PFSK-1 (cell line): ENCODE data around the gene LOXHD1.

Experiments used
- FOXP2 ChIP-seq: optimal IDR thresholded peaks from 2 replicates; pipeline ENCODE3; 2011; ENCODE audit warnings: borderline replicate concordance, control low read depth, inconsistent platforms; ENCODE audit not compliant: insufficient read depth; ENCODE audit errors: extremely low read length, extremely low read depth
- POLR2AphosphoS5 ChIP-seq: IDR thresholded peaks from 2 replicates; pipeline ENCODE4 v1.6.1; 2012; ENCODE audit warnings: low read depth, mild to moderate bottlenecking, control low read depth, low read length, moderate library complexity
- REST ChIP-seq, 2 experiments: IDR thresholded peaks; 2 replicates each; pipeline versions ENCODE4 v1.6.1 to v1.8.0; 2011 to 2012; ENCODE audit warnings: low read depth in 2 of 2, low read length in 2 of 2, control low read depth in 1 of 2, inconsistent platforms in 1 of 2, mild to moderate bottlenecking in 1 of 2, moderate library complexity in 1 of 2; ENCODE audit not compliant: insufficient read depth in 1 of 2
- SIN3A ChIP-seq: IDR thresholded peaks from 2 replicates; pipeline ENCODE4 v1.6.1; 2012; ENCODE audit warnings: mild to moderate bottlenecking, low read length, moderate library complexity, borderline replicate concordance; ENCODE audit not compliant: insufficient read depth
- TAF1 ChIP-seq: IDR thresholded peaks from 2 replicates; pipeline ENCODE4 v1.6.1; 2012; ENCODE audit warnings: low read length, control low read depth, borderline replicate concordance; ENCODE audit not compliant: insufficient read depth

LOXHD1 gene

DNA sequence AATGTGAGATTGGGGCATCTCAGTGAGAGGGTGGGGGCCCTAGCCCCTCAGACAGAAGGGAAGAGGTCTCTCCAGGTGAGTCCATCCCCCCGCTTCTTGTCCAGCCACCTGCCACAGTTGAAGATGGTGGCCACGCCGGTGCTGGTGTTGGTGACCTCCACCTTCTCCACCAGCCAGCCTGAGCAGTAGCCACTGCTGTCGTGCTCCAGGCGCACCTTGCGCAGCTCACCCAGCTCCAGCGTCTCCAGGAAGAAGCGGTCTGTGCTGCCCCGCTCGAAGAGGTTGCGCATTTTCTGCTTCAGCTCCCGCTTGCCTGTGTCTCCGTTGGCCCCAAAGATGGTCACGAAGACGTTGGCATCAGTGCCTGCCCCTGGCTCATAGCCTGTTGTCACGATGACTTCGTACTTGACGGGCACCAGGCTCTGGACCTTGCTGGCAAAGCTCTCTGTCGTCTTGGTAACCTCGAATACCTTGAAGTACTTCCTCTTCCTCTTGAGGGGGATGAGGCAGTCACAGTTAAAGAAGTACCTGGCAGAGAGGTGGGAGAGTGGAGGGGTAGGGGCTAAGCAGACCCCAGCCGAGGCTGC, 179.5 kb downstream of the LOXHD1 start:
- TF ChIP-seq POLR2AphosphoS5 (no peak), REST (IDR thresholded peaks at IDR 0.05; ENCODE audit: insufficient read depth in 1 of 2, low read depth in 2 of 2, low read length in 2 of 2) (no peak), FOXP2 (no peak), SIN3A (no peak), TAF1 (no peak)

- TF ChIP-seq REST (IDR thresholded peaks at IDR 0.05; ENCODE audit: insufficient read depth in 1 of 2, low read depth in 2 of 2, low read length in 2 of 2), result no peak
- no peak for TF ChIP-seq FOXP2
- TF ChIP-seq SIN3A, result no peak
- TF ChIP-seq TAF1, result no peak
- no peak for TF ChIP-seq POLR2AphosphoS5
Measured at GRCh38 chr18:46475390-46475752, 181.6 kb downstream of the LOXHD1 start.

DNA sequence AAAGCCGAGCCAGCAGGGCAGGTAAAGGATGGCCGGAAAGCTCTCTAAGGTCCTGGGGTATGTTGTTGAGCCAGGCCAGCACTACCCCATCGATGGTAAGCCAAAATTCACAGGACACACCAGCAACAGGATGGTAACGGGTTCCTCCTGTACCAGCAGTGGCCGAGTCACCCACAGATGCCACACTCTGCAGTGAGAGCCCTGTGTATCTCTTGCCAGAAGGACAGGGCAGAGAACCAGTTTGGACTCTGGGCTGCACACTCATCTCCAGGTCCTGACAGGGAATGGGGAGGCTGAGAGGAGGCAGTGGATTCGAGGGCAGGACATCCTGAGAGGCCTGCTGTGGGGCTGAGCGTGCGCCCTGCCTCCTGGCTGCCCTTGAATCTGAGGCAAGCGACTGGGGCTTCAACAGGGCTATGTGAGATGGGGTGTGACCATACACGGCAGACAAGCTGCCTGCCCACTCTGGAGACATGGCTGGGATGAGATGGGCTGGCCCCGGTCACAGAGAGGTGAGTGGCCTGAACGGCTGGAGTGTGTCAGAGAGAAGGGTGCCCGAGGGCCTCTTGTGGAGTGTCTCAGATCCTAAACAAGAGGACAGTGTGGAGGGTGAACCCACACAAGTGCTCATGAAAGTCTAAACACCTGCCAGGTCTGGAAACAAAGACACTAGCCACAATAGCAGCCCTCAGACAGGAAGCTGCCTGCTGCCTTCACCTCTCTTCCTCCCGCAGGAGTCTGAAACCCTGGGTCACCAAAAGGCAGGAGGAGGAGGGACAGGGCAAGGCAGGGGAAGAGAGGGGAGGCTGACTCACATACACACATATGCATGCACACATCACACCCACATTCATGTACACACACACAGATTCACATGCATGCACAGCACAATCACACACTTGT, 182.3 kb downstream of the LOXHD1 start:
- TF ChIP-seq SIN3A, result no peak
- no peak for TF ChIP-seq REST (IDR thresholded peaks at IDR 0.05; ENCODE audit: insufficient read depth in 1 of 2, low read depth in 2 of 2, low read length in 2 of 2)
- no peak for TF ChIP-seq TAF1
- TF ChIP-seq POLR2AphosphoS5, result no peak
- TF ChIP-seq FOXP2, result no peak

GRCh38 chr18:46471809-46472498, 185.1 kb downstream of the LOXHD1 start:
- no peak for TF ChIP-seq SIN3A
- TF ChIP-seq REST (IDR thresholded peaks at IDR 0.05; ENCODE audit: insufficient read depth in 1 of 2, low read depth in 2 of 2, low read length in 2 of 2), result no peak
- no peak for TF ChIP-seq FOXP2
- TF ChIP-seq POLR2AphosphoS5, result no peak
- no peak for TF ChIP-seq TAF1
